Mesenchymal stem cell (in vitro differentiated cells and primary cell): ENCODE measurements around the gene GADD45A. TPM values are rescaled to one million over a fixed set of nuclear protein-coding genes. Genes with fewer than 3 reads are reported as not detected.

Source experiments
- small RNA-seq: library from polyadenylated mRNA; stranded (forward); fragments of <200 nt; extraction: miRNeasy Mini kit (QIAGEN cat#:217004); gene quantifications from one replicate; pipeline ENCODE3, GENCODE V24; 2013; ENCODE audit warnings: low read depth

The GADD45A gene

Small RNA genes within 50 kb of the gene (small RNA-seq; reads per million reads assigned to genes)
- gene RN7SL392P, result not detected
